Parathyroid adenoma (tissue), 2 donors: Measurements from ENCODE around the gene MEX3A.

Experiments
- H2AFZ ChIP-seq: fragments of 300-600 bp; sonication (generic); one replicate; pipeline ENCODE4 v1.7.0; 2017; ENCODE audit warnings: antibody characterized with exemption, mild to moderate bottlenecking
- H3K27ac ChIP-seq: fragments of 300-600 bp; sonication (generic); one replicate; pipeline ENCODE4 v1.7.0; 2017
- H3K27me3 ChIP-seq: fragments of 300-600 bp; sonication (generic); one replicate; pipeline ENCODE4 v1.7.0; 2017; ENCODE audit warnings: low read length; ENCODE audit not compliant: control insufficient read depth, insufficient read depth
- H3K36me3 ChIP-seq: fragments of 300-600 bp; sonication (generic); one replicate; pipeline ENCODE4 v1.7.0; 2017; ENCODE audit warnings: low read length; ENCODE audit not compliant: control insufficient read depth, insufficient read depth
- H3K4me1 ChIP-seq: fragments of 300-600 bp; sonication (generic); one replicate; pipeline ENCODE4 v1.7.0; 2017; ENCODE audit warnings: control low read depth
- H3K4me2 ChIP-seq: fragments of 300-600 bp; sonication (generic); one replicate; pipeline ENCODE4 v1.7.0; 2017; ENCODE audit warnings: low read length
- H3K4me3 ChIP-seq: fragments of 300-600 bp; sonication (generic); one replicate; pipeline ENCODE4 v1.7.0; 2017; ENCODE audit warnings: low read depth, low read length
- H3K79me2 ChIP-seq: fragments of 300-600 bp; sonication (generic); one replicate; pipeline ENCODE4 v1.7.0; 2017; ENCODE audit warnings: control low read depth
- H3K9ac ChIP-seq: fragments of 300-600 bp; sonication (generic); one replicate; pipeline ENCODE4 v1.7.0; 2017; ENCODE audit warnings: mild to moderate bottlenecking
- H3K9me3 ChIP-seq: fragments of 300-600 bp; sonication (generic); one replicate; pipeline ENCODE4 v1.7.0; 2017; ENCODE audit warnings: low read length; ENCODE audit not compliant: control insufficient read depth
- CTCF ChIP-seq: fragments of 300-600 bp; sonication (generic); IDR thresholded peaks from one replicate; pipeline ENCODE4 v1.7.0; 2017; ENCODE audit warnings: antibody characterized with exemption, mild to moderate bottlenecking
- donor health status: primary hyperparathyroidism.

The MEX3A gene

GRCh38 chr1:156076609-156077429, 5.4 kb downstream of the MEX3A start:
- Histone ChIP-seq H2AFZ (no peak overlapping the region), H3K27ac (no peak overlapping the region), H3K9ac (no peak overlapping the region), H3K27me3 (no peaks in the 10 kb centered on the region), H3K4me1 (no peaks in the 10 kb centered on the region), H3K9me3 (no peaks in the 10 kb centered on the region), H3K36me3 (no peaks in the 10 kb centered on the region), H3K79me2 (no peaks in the 10 kb centered on the region), H3K4me2 (no peak overlapping the region), H3K4me3 (no peak overlapping the region)
- no peak for TF ChIP-seq CTCF

DNA sequence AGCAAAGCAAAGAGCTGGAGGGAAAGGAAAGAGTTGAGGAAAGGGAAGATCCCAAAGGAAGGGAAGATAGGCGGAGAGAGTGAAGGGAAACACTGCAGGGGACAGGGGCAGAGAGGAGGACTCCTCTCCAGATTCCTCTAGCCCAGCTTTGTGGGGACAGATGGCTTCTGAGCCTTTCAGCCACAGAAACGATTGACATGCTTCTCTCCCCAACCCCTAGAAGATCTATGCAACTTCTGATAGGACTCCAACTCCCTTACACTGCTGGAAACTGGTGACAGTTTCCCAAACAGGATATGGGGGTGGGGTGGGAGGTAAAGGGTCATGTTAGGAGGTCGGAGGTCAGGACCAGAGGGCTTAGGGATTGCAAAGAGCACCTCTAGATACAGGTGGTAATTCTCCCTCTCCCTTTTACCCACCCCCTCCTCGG, 6.5 kb downstream of the MEX3A start:
- no peak for TF ChIP-seq CTCF
- no peaks in the 10 kb centered on the region for H3K4me1 ChIP-seq
- no peaks in the 10 kb centered on the region for H3K9me3 ChIP-seq
- H3K9ac ChIP-seq = no peak overlapping the region
- H3K27me3 ChIP-seq = no peaks in the 10 kb centered on the region
- H2AFZ ChIP-seq = no peak overlapping the region
- no peaks in the 10 kb centered on the region for H3K79me2 ChIP-seq
- no peak overlapping the region for H3K27ac ChIP-seq
- H3K36me3 ChIP-seq = no peaks in the 10 kb centered on the region
- no peak overlapping the region for H3K4me3 ChIP-seq
- no peak overlapping the region for H3K4me2 ChIP-seq

- no peak overlapping the region for H3K27ac ChIP-seq
- no peak for TF ChIP-seq CTCF
- H3K9ac ChIP-seq = no peak overlapping the region
- H2AFZ ChIP-seq = no peak overlapping the region
- H3K27me3 ChIP-seq = no peaks in the 10 kb centered on the region
- no peaks in the 10 kb centered on the region for H3K4me1 ChIP-seq
- H3K36me3 ChIP-seq = no peaks in the 10 kb centered on the region
- H3K4me2 ChIP-seq = no peak overlapping the region
- no peak overlapping the region for H3K4me3 ChIP-seq
- no peaks in the 10 kb centered on the region for H3K79me2 ChIP-seq
- no peaks in the 10 kb centered on the region for H3K9me3 ChIP-seq
These were observed 7.1 kb downstream of the MEX3A start for GRCh38 chr1:156075162-156075561.

- Histone ChIP-seq H3K27ac (no peak overlapping the region), H3K9me3 (no peaks in the 10 kb centered on the region), H3K27me3 (no peaks in the 10 kb centered on the region), H3K4me2 (no peak overlapping the region), H2AFZ (no peak overlapping the region), H3K36me3 (no peaks in the 10 kb centered on the region), H3K79me2 (no peaks in the 10 kb centered on the region), H3K4me3 (no peak overlapping the region), H3K4me1 (no peaks in the 10 kb centered on the region), H3K9ac (no peak overlapping the region)
- TF ChIP-seq CTCF = no peak
These were observed 7.6 kb downstream of the MEX3A start for GRCh38 chr1:156074661-156075060.

DNA sequence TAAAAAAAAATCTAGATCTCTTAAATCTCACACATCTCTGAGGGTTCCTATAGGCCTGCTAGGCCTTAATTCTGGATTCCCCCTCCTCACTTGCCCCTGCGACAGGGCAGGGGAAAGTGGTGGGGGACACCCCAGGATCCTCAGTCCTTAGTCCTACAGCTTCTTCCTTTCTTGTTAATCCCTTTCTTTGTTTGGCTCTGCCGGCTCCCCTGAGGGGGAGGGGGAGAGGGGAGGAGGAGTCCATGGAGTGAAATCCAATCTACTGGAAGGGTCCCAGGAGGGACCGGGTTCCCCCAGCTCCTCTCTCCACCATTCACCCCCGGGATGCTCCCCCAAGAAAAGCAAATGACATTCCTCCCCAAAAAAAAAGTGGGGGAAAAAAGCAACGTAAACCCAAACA, 8.5 kb downstream of the MEX3A start:
- Histone ChIP-seq H3K27ac (no peak overlapping the region), H3K4me1 (no peaks in the 10 kb centered on the region), H3K9ac (no peak overlapping the region), H3K79me2 (no peaks in the 10 kb centered on the region), H3K27me3 (no peaks in the 10 kb centered on the region), H3K36me3 (no peaks in the 10 kb centered on the region), H3K9me3 (no peaks in the 10 kb centered on the region), H2AFZ (no peak overlapping the region), H3K4me2 (no peak overlapping the region), H3K4me3 (no peak overlapping the region)
- no peak for TF ChIP-seq CTCF
